K562 (cell line): ENCODE data around the gene YIF1A. TPM values are rescaled to one million over a fixed set of nuclear protein-coding genes. Genes with fewer than 3 reads are reported as not detected.
A peak's percentile ranks its signal among the peaks of the same experiment; 100 is the strongest.

ENCODE experiments used
- ETV1 ChIP-seq: fragments of 450-650 bp; conservative IDR thresholded peaks from 2 replicates; pipeline ENCODE4 v1.6.1; 2016; ENCODE audit warnings: missing genetic modification characterization, control low read depth, low read depth, missing compliant biosample characterization
- HMGN3 ChIP-seq: IDR thresholded peaks from 2 replicates; pipeline ENCODE4 v1.6.1; 2011; ENCODE audit warnings: borderline replicate concordance, low read depth, mild to moderate bottlenecking, mixed read lengths, low read length; ENCODE audit not compliant: insufficient read length; ENCODE audit errors: extremely low read depth
- PRPF4 ChIP-seq: fragments of 200-400 bp; formaldehyde crosslinking; IDR thresholded peaks from one replicate; pipeline ENCODE4 v1.6.1; 2017; ENCODE audit warnings: low read length, low read depth, mild to moderate bottlenecking; ENCODE audit not compliant: insufficient read depth, poor library complexity, severe bottlenecking
- RBM22 ChIP-seq: fragments of 200-400 bp; formaldehyde crosslinking; IDR thresholded peaks from 2 replicates; pipeline ENCODE4 v1.6.1; 2018; ENCODE audit warnings: low read length, low read depth; ENCODE audit not compliant: poor library complexity, severe bottlenecking
- SMARCA4 ChIP-seq: fragments of 450-650 bp; IDR thresholded peaks from 2 replicates; pipeline ENCODE4 v1.6.1; 2016
- ZNF436 ChIP-seq: fragments of 250-450, 450-650 bp; sonication (Bioruptor Pico); formaldehyde crosslinking; IDR thresholded peaks from 2 replicates; pipeline ENCODE4 v1.7.0; 2020; ENCODE audit warnings: mild to moderate bottlenecking
- ZNF764 ChIP-seq: fragments of 250-450 bp; sonication (Bioruptor Pico); IDR thresholded peaks from 2 replicates; pipeline ENCODE4 v1.4.0; 2020; ENCODE audit warnings: low read depth, mild to moderate bottlenecking, moderate library complexity
- polyA plus RNA-seq, 8 experiments: library from polyadenylated mRNA; depleted of rRNA in 4 of 8; stranded (reverse) in 5 of 8; unstranded in 3 of 8; fragments of >200 nt; fragmentation: Nextera tagmentation in 2 of 8; fragmentation: Illumina TruSeq in 1 of 8; extraction: Ambion mirVana in 2 of 8; extraction: Trizol in 1 of 8; gene quantifications; 2 replicates each; pipeline versions ENCODE4 v1.2.1 to v1.2.3, GENCODE V29; 2011 to 2014; ENCODE audit warnings: inconsistent platforms in 1 of 8, missing spikeins in 1 of 8
- total RNA-seq, 7 experiments: library from RNA; depleted of rRNA in 6 of 7; stranded (reverse); fragments of >200 nt in 6 of 7; fragmentation: Illumina TruSeq in 2 of 7; extraction: Trizol in 2 of 7; gene quantifications; 2 replicates each; pipeline versions ENCODE4 v1.2.1 to v1.2.3, GENCODE V29; 2011 to 2021; ENCODE audit warnings: low replicate concordance in 1 of 7
- TF ChIP-seq, protein P1 (sequence below): sonication (generic); formaldehyde crosslinking; IDR thresholded peaks from 2 replicates; pipeline ENCODE4 v1.8.0; 2023; ENCODE audit warnings: mild to moderate bottlenecking, missing genetic modification reagents
- TF ChIP-seq, protein P2 (sequence below): fragments of 200-800 bp; sonication (Bioruptor generic); IDR thresholded peaks from 2 replicates; pipeline ENCODE4 v1.6.1; 2017; ENCODE audit warnings: missing genetic modification characterization, missing compliant biosample characterization
- TF ChIP-seq, protein P3 (sequence below), 2 experiments: fragments of 450-650 bp in 1 of 2; sonication (generic) in 1 of 2; formaldehyde crosslinking in 1 of 2; IDR thresholded peaks in 1 of 2; conservative IDR thresholded peaks in 1 of 2; 2 replicates each; pipeline versions ENCODE4 v1.6.1 to v1.8.1; 2016 to 2023; ENCODE audit warnings: mild to moderate bottlenecking in 2 of 2, moderate library complexity in 2 of 2, inconsistent platforms in 1 of 2, missing genetic modification reagents in 1 of 2
- TF ChIP-seq, protein P4 (sequence below), 2 experiments: fragments of 450-650 bp; conservative IDR thresholded peaks; 2 replicates each; pipeline ENCODE4 v1.6.1; 2017; ENCODE audit warnings: mild to moderate bottlenecking in 2 of 2, moderate library complexity in 2 of 2

YIF1A gene
- total and polyA plus RNA-seq, 9 of the 15 experiments (the other 6 are each of a cell fraction or from before 2014, with no cell fraction given): 8.6 to 121 (median 77.2) TPM

DNA sequence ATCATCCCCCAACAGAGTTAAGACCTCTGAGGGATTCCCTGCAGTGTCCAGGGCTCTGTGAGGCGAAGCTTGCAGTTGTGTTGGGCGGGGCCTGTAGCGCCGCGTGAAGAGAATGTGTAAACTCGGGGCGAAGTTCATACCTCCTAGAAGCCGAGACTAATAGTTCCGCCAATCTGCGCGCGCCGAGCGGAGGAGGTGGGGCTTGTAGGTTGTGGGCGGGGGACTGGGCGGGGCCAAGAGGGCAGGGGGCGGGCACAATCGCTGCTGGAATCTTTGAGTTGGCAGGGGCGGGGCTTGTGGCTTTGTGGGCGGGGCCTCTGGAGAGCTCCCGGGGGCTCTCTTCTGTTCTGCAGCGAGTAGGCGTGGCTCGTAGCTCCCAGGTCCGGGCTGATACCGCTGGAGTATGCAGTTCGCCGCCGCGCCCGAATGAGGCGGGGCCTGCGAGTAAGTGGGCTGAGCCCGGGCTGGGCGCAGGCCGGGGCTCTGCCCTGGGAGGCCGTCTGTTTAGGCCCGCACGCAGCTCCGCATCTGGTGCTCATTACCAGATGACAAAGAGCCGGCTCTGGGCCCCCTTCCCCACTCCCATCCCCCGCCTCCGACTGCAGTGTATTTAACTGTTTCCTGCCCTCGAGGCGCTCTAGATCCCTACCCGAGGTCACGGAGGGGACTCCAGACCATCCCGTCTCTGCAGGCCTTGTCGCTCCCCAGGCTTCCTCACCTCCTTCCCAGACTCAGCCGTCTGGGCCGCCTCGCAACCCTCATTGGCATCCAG is 23.8 kb upstream of the YIF1A start (continued):
- TF ChIP-seq ZNF764 (CRISPR knock-in tag): no peak
- no peak for TF ChIP-seq ETV1 (tag)
- TF ChIP-seq, protein P1, sequence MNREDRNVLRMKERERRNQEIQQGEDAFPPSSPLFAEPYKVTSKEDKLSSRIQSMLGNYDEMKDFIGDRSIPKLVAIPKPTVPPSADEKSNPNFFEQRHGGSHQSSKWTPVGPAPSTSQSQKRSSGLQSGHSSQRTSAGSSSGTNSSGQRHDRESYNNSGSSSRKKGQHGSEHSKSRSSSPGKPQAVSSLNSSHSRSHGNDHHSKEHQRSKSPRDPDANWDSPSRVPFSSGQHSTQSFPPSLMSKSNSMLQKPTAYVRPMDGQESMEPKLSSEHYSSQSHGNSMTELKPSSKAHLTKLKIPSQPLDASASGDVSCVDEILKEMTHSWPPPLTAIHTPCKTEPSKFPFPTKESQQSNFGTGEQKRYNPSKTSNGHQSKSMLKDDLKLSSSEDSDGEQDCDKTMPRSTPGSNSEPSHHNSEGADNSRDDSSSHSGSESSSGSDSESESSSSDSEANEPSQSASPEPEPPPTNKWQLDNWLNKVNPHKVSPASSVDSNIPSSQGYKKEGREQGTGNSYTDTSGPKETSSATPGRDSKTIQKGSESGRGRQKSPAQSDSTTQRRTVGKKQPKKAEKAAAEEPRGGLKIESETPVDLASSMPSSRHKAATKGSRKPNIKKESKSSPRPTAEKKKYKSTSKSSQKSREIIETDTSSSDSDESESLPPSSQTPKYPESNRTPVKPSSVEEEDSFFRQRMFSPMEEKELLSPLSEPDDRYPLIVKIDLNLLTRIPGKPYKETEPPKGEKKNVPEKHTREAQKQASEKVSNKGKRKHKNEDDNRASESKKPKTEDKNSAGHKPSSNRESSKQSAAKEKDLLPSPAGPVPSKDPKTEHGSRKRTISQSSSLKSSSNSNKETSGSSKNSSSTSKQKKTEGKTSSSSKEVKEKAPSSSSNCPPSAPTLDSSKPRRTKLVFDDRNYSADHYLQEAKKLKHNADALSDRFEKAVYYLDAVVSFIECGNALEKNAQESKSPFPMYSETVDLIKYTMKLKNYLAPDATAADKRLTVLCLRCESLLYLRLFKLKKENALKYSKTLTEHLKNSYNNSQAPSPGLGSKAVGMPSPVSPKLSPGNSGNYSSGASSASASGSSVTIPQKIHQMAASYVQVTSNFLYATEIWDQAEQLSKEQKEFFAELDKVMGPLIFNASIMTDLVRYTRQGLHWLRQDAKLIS (CRISPR knock-in tag): 0 out of 2 replicates have a peak, but pooled peaks have one; percentile 71
- TF ChIP-seq, protein P2, sequence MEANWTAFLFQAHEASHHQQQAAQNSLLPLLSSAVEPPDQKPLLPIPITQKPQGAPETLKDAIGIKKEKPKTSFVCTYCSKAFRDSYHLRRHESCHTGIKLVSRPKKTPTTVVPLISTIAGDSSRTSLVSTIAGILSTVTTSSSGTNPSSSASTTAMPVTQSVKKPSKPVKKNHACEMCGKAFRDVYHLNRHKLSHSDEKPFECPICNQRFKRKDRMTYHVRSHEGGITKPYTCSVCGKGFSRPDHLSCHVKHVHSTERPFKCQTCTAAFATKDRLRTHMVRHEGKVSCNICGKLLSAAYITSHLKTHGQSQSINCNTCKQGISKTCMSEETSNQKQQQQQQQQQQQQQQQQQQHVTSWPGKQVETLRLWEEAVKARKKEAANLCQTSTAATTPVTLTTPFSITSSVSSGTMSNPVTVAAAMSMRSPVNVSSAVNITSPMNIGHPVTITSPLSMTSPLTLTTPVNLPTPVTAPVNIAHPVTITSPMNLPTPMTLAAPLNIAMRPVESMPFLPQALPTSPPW: peak; percentile 54; the same call in 1 of the 2 replicates
- no peak for TF ChIP-seq SMARCA4
- TF ChIP-seq ZNF436 (CRISPR knock-in tag): no peak
- TF ChIP-seq, protein P3, sequence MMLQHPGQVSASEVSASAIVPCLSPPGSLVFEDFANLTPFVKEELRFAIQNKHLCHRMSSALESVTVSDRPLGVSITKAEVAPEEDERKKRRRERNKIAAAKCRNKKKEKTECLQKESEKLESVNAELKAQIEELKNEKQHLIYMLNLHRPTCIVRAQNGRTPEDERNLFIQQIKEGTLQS (IDR thresholded peaks at IDR 0.05): peak; percentile 9; the same call in 1 of the 2 replicates
- TF ChIP-seq, protein P3 (CRISPR knock-in tag; conservative IDR thresholded peaks at IDR 0.05): no peak
- TF ChIP-seq HMGN3: peak; percentile 54
- no peak for TF ChIP-seq RBM22
- TF ChIP-seq, protein P4, sequence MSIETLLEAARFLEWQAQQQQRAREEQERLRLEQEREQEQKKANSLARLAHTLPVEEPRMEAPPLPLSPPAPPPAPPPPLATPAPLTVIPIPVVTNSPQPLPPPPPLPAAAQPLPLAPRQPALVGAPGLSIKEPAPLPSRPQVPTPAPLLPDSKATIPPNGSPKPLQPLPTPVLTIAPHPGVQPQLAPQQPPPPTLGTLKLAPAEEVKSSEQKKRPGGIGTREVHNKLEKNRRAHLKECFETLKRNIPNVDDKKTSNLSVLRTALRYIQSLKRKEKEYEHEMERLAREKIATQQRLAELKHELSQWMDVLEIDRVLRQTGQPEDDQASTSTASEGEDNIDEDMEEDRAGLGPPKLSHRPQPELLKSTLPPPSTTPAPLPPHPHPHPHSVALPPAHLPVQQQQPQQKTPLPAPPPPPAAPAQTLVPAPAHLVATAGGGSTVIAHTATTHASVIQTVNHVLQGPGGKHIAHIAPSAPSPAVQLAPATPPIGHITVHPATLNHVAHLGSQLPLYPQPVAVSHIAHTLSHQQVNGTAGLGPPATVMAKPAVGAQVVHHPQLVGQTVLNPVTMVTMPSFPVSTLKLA (conservative IDR thresholded peaks at IDR 0.05): no peak
- TF ChIP-seq PRPF4: no peak
